Endothelial cell of umbilical vein (primary cell): ENCODE results near the gene RADIL. TPM values are rescaled to one million over a fixed set of nuclear protein-coding genes. Genes with fewer than 3 reads are reported as not detected.

Experiments
- BruUV-seq: library from RNA; stranded (reverse); fragments of 400-500 nt; replicated peaks from 2 replicates; lab custom pipeline; 2021; lab: Mats Ljungman, UMichigan
- CTCF ChIA-PET: fragments of 300-600, 350-600 bp; sonication (Branson Sonifier 250); formaldehyde crosslinking; loops from one replicate; lab custom pipeline; 2021; ENCODE audit warnings: antibody characterized with exemption, inconsistent platforms; lab: Charles Lee
- POLR2A ChIA-PET: fragments of 300-600, 350-600 bp; sonication (Branson Sonifier 250); formaldehyde crosslinking; loops from one replicate; lab custom pipeline; 2021; ENCODE audit warnings: antibody characterized with exemption, inconsistent platforms; lab: Charles Lee
- DNase-seq: peaks from one replicate; pipeline ENCODE4 v3.0.0-alpha.2; 2011; ENCODE audit warnings: low read depth, low spot score
- FAIRE-seq: peaks from 2 replicates; lab custom pipeline; 2011; peaks lifted over from hg19 to GRCh38; lab: Jason Lieb, UNC
- H2AFZ ChIP-seq: 2 replicates; pipeline ENCODE4 v1.6.0; 2012; ENCODE audit warnings: low read depth, low read length, control low read depth, inconsistent platforms
- H3K27ac ChIP-seq: 2 replicates; pipeline ENCODE4 v1.5.1; 2011; ENCODE audit warnings: low read depth, mild to moderate bottlenecking, control low read depth, low read length, moderate library complexity; ENCODE audit not compliant: insufficient read depth
- H3K27me3 ChIP-seq, 2 experiments: 2 replicates each; pipeline versions ENCODE4 v1.6.0 to v1.6.1; 2011; ENCODE audit warnings: low read length in 2 of 2, mixed read lengths in 1 of 2; ENCODE audit not compliant: control insufficient read depth in 2 of 2, insufficient read depth in 2 of 2
- H3K36me3 ChIP-seq, 2 experiments: 2 replicates in 1 of 2; 3 replicates in 1 of 2; pipeline ENCODE4 v1.5.1; 2011; ENCODE audit warnings: low read length in 2 of 2, mild to moderate bottlenecking in 1 of 2, moderate library complexity in 1 of 2; ENCODE audit not compliant: control insufficient read depth in 2 of 2, insufficient read depth in 2 of 2; ENCODE audit errors: extremely low read depth in 1 of 2
- H3K4me1 ChIP-seq: 3 replicates; pipeline ENCODE4 v1.5.1; 2011; ENCODE audit warnings: mild to moderate bottlenecking, low read length; ENCODE audit not compliant: control insufficient read depth, insufficient read depth; ENCODE audit errors: extremely low read depth
- H3K4me2 ChIP-seq: 2 replicates; pipeline ENCODE4 v1.6.1; 2011; ENCODE audit warnings: low read length, control low read depth, mixed read lengths; ENCODE audit not compliant: insufficient read depth
- H3K4me3 ChIP-seq, 3 experiments: fragments of 200-600 bp in 1 of 3; sonication (generic), shearing (Covaris generic) in 1 of 3; replicated peaks in 1 of 3; 2 replicates each; pipeline ENCODE4 v1.5.1; 2011 to 2016; ENCODE audit warnings: control low read depth in 3 of 3, low read length in 3 of 3, mild to moderate bottlenecking in 2 of 3, inconsistent platforms in 1 of 3, low read depth in 1 of 3, moderate library complexity in 1 of 3; ENCODE audit not compliant: insufficient read depth in 1 of 3
- H3K79me2 ChIP-seq: 2 replicates; pipeline ENCODE4 v1.6.0; 2012; ENCODE audit warnings: low read length, inconsistent platforms; ENCODE audit not compliant: control insufficient read depth, insufficient read depth
- H3K9ac ChIP-seq: replicated peaks from 2 replicates; pipeline ENCODE3; 2011; ENCODE audit warnings: low read length, control low read depth; ENCODE audit not compliant: insufficient read depth; ENCODE audit errors: extremely low read depth
- H3K9me1 ChIP-seq: replicated peaks from 3 replicates; pipeline ENCODE4 v1.6.0; 2011; ENCODE audit warnings: mild to moderate bottlenecking, low read length; ENCODE audit not compliant: control insufficient read depth, insufficient read depth; ENCODE audit errors: extremely low read depth
- H3K9me3 ChIP-seq: replicated peaks from 2 replicates; pipeline ENCODE4 v1.5.1; 2012; ENCODE audit warnings: low read length, inconsistent platforms; ENCODE audit not compliant: control insufficient read depth, insufficient read depth
- H4K20me1 ChIP-seq: replicated peaks from 2 replicates; pipeline ENCODE3; 2011; ENCODE audit warnings: mild to moderate bottlenecking, low read length; ENCODE audit not compliant: control insufficient read depth, insufficient read depth; ENCODE audit errors: extremely low read depth
- EZH2 ChIP-seq: IDR thresholded peaks from 2 replicates; pipeline ENCODE4 v1.6.1; 2012; ENCODE audit warnings: borderline replicate concordance, low read depth, mild to moderate bottlenecking, moderate library complexity, low read length, inconsistent platforms; ENCODE audit not compliant: severe bottlenecking
- FOS ChIP-seq: IDR thresholded peaks from 2 replicates; pipeline ENCODE4 v1.6.1; 2011; ENCODE audit warnings: mild to moderate bottlenecking, low read length, moderate library complexity, borderline replicate concordance; ENCODE audit not compliant: insufficient read depth
- GATA2 ChIP-seq: IDR thresholded peaks from 2 replicates; pipeline ENCODE4 v1.7.0; 2011; ENCODE audit warnings: low read depth, mild to moderate bottlenecking, moderate library complexity, mixed read lengths, low read length; ENCODE audit not compliant: insufficient read length, insufficient read depth
- JUN ChIP-seq: IDR thresholded peaks from 2 replicates; pipeline ENCODE4 v1.6.1; 2011; ENCODE audit warnings: borderline replicate concordance, low read depth; ENCODE audit not compliant: insufficient read length, insufficient read depth
- MYC ChIP-seq: IDR thresholded peaks from one replicate; pipeline ENCODE4 v1.6.1; 2011; ENCODE audit warnings: mild to moderate bottlenecking, low read depth, low read length
- POLR2A ChIP-seq: IDR thresholded peaks from 2 replicates; pipeline ENCODE4 v1.6.1; 2012; ENCODE audit warnings: low read depth, mild to moderate bottlenecking, control low read depth, low read length
- POLR2AphosphoS5 ChIP-seq: IDR thresholded peaks from 2 replicates; pipeline ENCODE4 v1.6.1; 2012; ENCODE audit warnings: low read depth, mild to moderate bottlenecking, control low read depth, low read length, moderate library complexity; ENCODE audit not compliant: insufficient read depth
- dilution Hi-C: fragments of 300-500 bp; cut with MboI; formaldehyde crosslinking; loops from one replicate; pipeline ENCODE4 v1.15.0; 2019; ENCODE audit warnings: low sequenced_read_pairs; ENCODE audit not compliant: extremely low pct_ligation_motif_present
- intact Hi-C: fragments of 100-400 bp; cut with micrococcal nuclease; formaldehyde crosslinking; loops from one replicate; pipeline ENCODE4 v1.10.0; 2022
- polyA plus RNA-seq, 4 experiments: library from polyadenylated mRNA; depleted of rRNA in 3 of 4; stranded (reverse) in 3 of 4; unstranded in 1 of 4; fragments of >200 nt; gene quantifications; 2 replicates each; pipeline versions ENCODE4 v1.2.1 to v1.2.3, GENCODE V29; 2011 to 2012; ENCODE audit warnings: missing spikeins in 1 of 4
- total RNA-seq: library from RNA; stranded (reverse); gene quantifications from 2 replicates; pipeline ENCODE4 v1.2.3, GENCODE V29; 2021
- TF ChIP-seq, protein P1 (sequence below): IDR thresholded peaks from 2 replicates; pipeline ENCODE4 v1.6.1; 2011; ENCODE audit not compliant: insufficient read depth, insufficient read length
- TF ChIP-seq, protein P2 (sequence below), 2 donors: IDR thresholded peaks; 1 replicate in 1 of 2; 2 replicates in 1 of 2; pipeline ENCODE4 v1.5.1; 2011; ENCODE audit warnings: low read length in 2 of 2, mild to moderate bottlenecking in 2 of 2, moderate library complexity in 2 of 2, control low read depth in 1 of 2, inconsistent platforms in 1 of 2, low read depth in 1 of 2; ENCODE audit not compliant: insufficient read depth in 1 of 2; ENCODE audit errors: extremely low read depth in 1 of 2

RADIL gene
- total and polyA plus RNA-seq, 2 donors (not counting 3 experiments of a cell fraction or from before 2014, with no cell fraction given): 1.2 to 2.5 TPM

- no TSS peak for BruUV-seq
- intact Hi-C loops: no loop called here
- CTCF ChIA-PET: interaction anchor here (1.5 to 1.6 kb wide), 2 partner anchors 11 to 42 kb away, joined by 4 to 12 read pairs; partner anchors contain the start of gene RADIL
Observed at GRCh38 chr7:4841007-4841784, 42.3 kb downstream of the RADIL start.

More at GRCh38 chr7:4841007-4841784, 42.3 kb downstream of the RADIL start:
- no peak overlapping the region for H3K9ac ChIP-seq
- dilution Hi-C loops: no loop called here
- no peaks in the 10 kb centered on the region for H3K9me1 ChIP-seq
- FAIRE-seq (no peak), DNase-seq (no peak)
- H2AFZ ChIP-seq: no peak overlapping the region
- no peaks in the 10 kb centered on the region for H3K36me3 ChIP-seq
- H3K79me2 ChIP-seq: no peaks in the 10 kb centered on the region
- H3K9me3 ChIP-seq: no peaks in the 10 kb centered on the region
- TF ChIP-seq POLR2A (no peak), EZH2 (no peak), GATA2 (no peak), JUN (no peak), FOS (no peak), MYC (no peak), POLR2AphosphoS5 (no peak)
- TF ChIP-seq, protein P1, sequence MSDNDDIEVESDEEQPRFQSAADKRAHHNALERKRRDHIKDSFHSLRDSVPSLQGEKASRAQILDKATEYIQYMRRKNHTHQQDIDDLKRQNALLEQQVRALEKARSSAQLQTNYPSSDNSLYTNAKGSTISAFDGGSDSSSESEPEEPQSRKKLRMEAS: no peak
- TF ChIP-seq, protein P2, sequence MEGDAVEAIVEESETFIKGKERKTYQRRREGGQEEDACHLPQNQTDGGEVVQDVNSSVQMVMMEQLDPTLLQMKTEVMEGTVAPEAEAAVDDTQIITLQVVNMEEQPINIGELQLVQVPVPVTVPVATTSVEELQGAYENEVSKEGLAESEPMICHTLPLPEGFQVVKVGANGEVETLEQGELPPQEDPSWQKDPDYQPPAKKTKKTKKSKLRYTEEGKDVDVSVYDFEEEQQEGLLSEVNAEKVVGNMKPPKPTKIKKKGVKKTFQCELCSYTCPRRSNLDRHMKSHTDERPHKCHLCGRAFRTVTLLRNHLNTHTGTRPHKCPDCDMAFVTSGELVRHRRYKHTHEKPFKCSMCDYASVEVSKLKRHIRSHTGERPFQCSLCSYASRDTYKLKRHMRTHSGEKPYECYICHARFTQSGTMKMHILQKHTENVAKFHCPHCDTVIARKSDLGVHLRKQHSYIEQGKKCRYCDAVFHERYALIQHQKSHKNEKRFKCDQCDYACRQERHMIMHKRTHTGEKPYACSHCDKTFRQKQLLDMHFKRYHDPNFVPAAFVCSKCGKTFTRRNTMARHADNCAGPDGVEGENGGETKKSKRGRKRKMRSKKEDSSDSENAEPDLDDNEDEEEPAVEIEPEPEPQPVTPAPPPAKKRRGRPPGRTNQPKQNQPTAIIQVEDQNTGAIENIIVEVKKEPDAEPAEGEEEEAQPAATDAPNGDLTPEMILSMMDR (IDR thresholded peaks at IDR 0.05; ENCODE audit: extremely low read depth in 1 of 2, insufficient read depth in 1 of 2, low read depth in 1 of 2, low read length in 2 of 2): no peak
- no peaks in the 10 kb centered on the region for H3K4me1 ChIP-seq
- H3K27me3 ChIP-seq: peaks cover 0 to 3% of the 10 kb centered on the region in 2 experiments
- POLR2A ChIA-PET: no interaction called here
- H3K27ac ChIP-seq: no peak overlapping the region
- no peak overlapping the region for H3K4me3 ChIP-seq
- no peaks in the 10 kb centered on the region for H4K20me1 ChIP-seq
- H3K4me2 ChIP-seq: no peak overlapping the region
